ENCODE data around the gene ADK. TPM values are rescaled to one million over a fixed set of nuclear protein-coding genes. Genes with fewer than 3 reads are reported as not detected.

Gene ADK
- total RNA-seq, 1 donor from 2014 or later: 26.2 TPM

DNA sequence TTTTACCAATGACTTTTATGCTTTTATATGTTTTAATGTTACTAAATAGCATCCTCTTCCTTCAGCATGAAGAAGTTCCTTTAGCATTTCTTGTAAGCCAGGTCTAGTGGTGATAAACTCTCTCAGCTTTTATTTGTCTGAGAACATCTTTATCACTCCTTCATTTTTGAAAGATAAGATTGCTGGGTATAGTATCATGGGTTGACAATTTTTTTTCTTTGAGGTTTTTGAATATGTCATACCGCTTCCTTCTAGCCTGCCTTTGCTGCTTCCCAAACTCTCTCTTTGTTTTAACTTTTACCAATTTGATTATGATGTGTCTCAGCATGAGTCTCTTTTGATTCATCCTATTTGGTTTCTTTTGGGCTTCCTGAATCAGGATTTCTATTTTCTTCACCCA, 567.2 kb downstream of the ADK start:
- Mint-ChIP-seq H3K4me3 (no peak overlapping the region), H3K9me3 (peaks cover 65% of the 10 kb centered on the region), H3K36me3 (peaks cover 48% of the 10 kb centered on the region), H3K27ac (no peak overlapping the region), H3K4me1 (no peaks in the 10 kb centered on the region), H3K27me3 (ENCODE audit: low read depth) (no peaks in the 10 kb centered on the region)
- no peak for DNase-seq (ENCODE audit: low spot score in 2 of 2, unreplicated experiment in 2 of 2)
- TF ChIP-seq CTCF (IDR thresholded peaks at IDR 0.05; ENCODE audit: unreplicated experiment): no peak

DNA sequence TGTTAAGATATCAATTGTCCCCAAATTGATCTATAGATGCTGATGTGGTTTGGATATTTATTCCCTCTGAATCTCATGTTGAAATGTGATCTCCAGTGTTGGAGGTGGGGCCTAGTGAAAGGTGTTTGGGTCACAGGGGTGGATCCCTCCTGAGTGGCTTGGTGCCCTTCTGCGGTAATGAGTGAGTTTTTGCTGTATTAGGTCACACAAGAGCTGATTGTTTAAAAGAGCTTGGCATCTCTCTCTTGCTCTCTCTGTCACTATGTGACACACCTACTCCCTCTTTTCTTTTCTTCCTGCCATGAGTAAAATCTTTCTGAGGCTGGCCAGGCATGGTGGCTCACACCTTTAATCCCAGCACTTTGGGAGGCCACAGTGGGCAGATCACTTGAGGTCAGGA, 577.2 kb downstream of the ADK start:
- DNase-seq (ENCODE audit: low spot score in 2 of 2, unreplicated experiment in 2 of 2): no peak
- Mint-ChIP-seq H3K4me1 (no peaks in the 10 kb centered on the region), H3K27ac (no peak overlapping the region), H3K27me3 (ENCODE audit: low read depth) (no peaks in the 10 kb centered on the region), H3K36me3 (peaks cover 6% of the 10 kb centered on the region), H3K4me3 (no peak overlapping the region), H3K9me3 (peaks cover 40% of the 10 kb centered on the region)
- TF ChIP-seq CTCF (IDR thresholded peaks at IDR 0.05; ENCODE audit: unreplicated experiment): no peak

DNA sequence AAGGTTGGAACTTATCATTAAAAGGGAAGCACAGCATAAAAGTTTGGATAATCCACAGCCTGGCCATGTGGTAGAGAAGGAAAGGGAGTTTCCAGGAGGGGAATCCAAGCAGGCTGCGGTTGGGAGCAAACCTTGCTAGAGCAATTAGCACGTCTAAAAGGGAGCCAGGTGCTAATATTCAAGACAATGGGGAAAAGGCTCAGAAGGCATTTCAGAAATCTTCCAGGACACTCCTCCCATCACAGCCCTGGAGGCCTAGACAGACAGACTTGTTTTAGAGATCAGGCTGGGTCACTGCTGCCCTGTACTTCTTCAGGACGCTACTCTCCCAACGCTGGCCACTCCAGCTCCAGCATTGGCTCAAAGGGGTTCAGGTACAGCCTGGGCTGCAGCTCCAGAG, 579.2 kb downstream of the ADK start:
- DNase-seq (ENCODE audit: low spot score in 2 of 2, unreplicated experiment in 2 of 2): no peak
- no peak overlapping the region for H3K4me3 Mint-ChIP-seq
- no peaks in the 10 kb centered on the region for H3K4me1 Mint-ChIP-seq
- peaks cover 39% of the 10 kb centered on the region for H3K9me3 Mint-ChIP-seq
- H3K36me3 Mint-ChIP-seq: peaks cover 7% of the 10 kb centered on the region
- TF ChIP-seq CTCF (IDR thresholded peaks at IDR 0.05; ENCODE audit: unreplicated experiment): no peak
- no peaks in the 10 kb centered on the region for H3K27me3 Mint-ChIP-seq (ENCODE audit: low read depth)
- H3K27ac Mint-ChIP-seq: no peak overlapping the region

GRCh38 chr10:74733612-74734011, 582.6 kb downstream of the ADK start:
- no peak for TF ChIP-seq CTCF (IDR thresholded peaks at IDR 0.05; ENCODE audit: unreplicated experiment)
- peaks cover 39% of the 10 kb centered on the region for H3K9me3 Mint-ChIP-seq
- H3K4me3 Mint-ChIP-seq: no peak overlapping the region
- H3K4me1 Mint-ChIP-seq: no peaks in the 10 kb centered on the region
- no peaks in the 10 kb centered on the region for H3K27me3 Mint-ChIP-seq (ENCODE audit: low read depth)
- no peak for DNase-seq (ENCODE audit: low spot score in 2 of 2, unreplicated experiment in 2 of 2)
- peaks cover 7% of the 10 kb centered on the region for H3K36me3 Mint-ChIP-seq
- H3K27ac Mint-ChIP-seq: no peak overlapping the region

DNA sequence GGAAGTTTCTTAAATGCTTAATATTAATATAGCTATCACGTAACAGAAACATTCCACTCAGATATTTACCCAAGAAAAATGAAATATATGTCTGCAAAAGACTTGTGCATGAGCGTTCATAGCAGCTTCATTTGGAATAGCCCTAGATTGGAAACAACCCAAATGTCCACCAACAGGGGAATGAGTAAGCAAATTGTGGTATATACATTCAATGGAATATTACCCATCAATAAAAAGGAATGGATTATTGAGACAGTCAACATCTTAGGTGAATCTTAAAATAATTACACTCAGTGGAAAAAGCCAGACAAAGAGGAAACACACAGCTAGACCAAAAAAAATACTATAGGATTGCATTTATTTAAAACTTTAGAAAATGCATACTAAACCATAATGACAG, 585.0 kb downstream of the ADK start:
- Mint-ChIP-seq H3K4me1 (peaks cover 5% of the 10 kb centered on the region), H3K27ac (no peak overlapping the region), H3K9me3 (peaks cover 35% of the 10 kb centered on the region), H3K36me3 (peaks cover 7% of the 10 kb centered on the region), H3K4me3 (no peak overlapping the region), H3K27me3 (ENCODE audit: low read depth) (no peaks in the 10 kb centered on the region)
- no peak for TF ChIP-seq CTCF (IDR thresholded peaks at IDR 0.05; ENCODE audit: unreplicated experiment)
- no peak for DNase-seq (ENCODE audit: low spot score in 2 of 2, unreplicated experiment in 2 of 2)

- no peak overlapping the region for H3K4me3 Mint-ChIP-seq
- peaks cover 7% of the 10 kb centered on the region for H3K36me3 Mint-ChIP-seq
- no peak for TF ChIP-seq CTCF (IDR thresholded peaks at IDR 0.05; ENCODE audit: unreplicated experiment)
Observed at GRCh38 chr10:74738052-74738451, 587.0 kb downstream of the ADK start.

More at GRCh38 chr10:74738052-74738451, 587.0 kb downstream of the ADK start:
- H3K4me1 Mint-ChIP-seq: peaks cover 5% of the 10 kb centered on the region
- H3K27ac Mint-ChIP-seq: no peak overlapping the region
- DNase-seq (ENCODE audit: low spot score in 2 of 2, unreplicated experiment in 2 of 2): no peak
- H3K9me3 Mint-ChIP-seq: peaks cover 21% of the 10 kb centered on the region
- no peaks in the 10 kb centered on the region for H3K27me3 Mint-ChIP-seq (ENCODE audit: low read depth)

All from mesothelial cell of epicardium (in vitro differentiated cells).